OCI-LY1 (cell line): Measurements from ENCODE around the gene CMTM5.

Source experiments
- H2AFZ ChIP-seq: fragments of 200-600 bp; sonication (generic), shearing (Covaris generic); 2 replicates; pipeline ENCODE4 v1.6.0; 2014; ENCODE audit warnings: antibody characterized with exemption, mild to moderate bottlenecking, low read length
- H3F3A ChIP-seq: fragments of 200-600 bp; sonication (generic), shearing (Covaris generic); 2 replicates; pipeline ENCODE4 v1.6.0; 2014; ENCODE audit warnings: mild to moderate bottlenecking, antibody characterized with exemption, low read length, moderate library complexity; ENCODE audit not compliant: insufficient read depth
- H3K27ac ChIP-seq: fragments of 200-600 bp; sonication (generic); 2 replicates; pipeline ENCODE4 v1.5.1; 2014; ENCODE audit warnings: low read length, mixed run types, mild to moderate bottlenecking, low read depth; ENCODE audit not compliant: poor library complexity, severe bottlenecking
- H3K27me3 ChIP-seq: fragments of 200-600 bp; sonication (generic); 2 replicates; pipeline ENCODE4 v1.6.0; 2014; ENCODE audit warnings: antibody characterized with exemption, mild to moderate bottlenecking, low read length, moderate library complexity; ENCODE audit not compliant: insufficient read depth
- H3K36me3 ChIP-seq: fragments of 200-600 bp; sonication (generic); 2 replicates; pipeline ENCODE4 v1.6.1; 2014; ENCODE audit warnings: mild to moderate bottlenecking, antibody characterized with exemption, low read length, moderate library complexity, mixed read lengths; ENCODE audit not compliant: insufficient read depth
- H3K4me1 ChIP-seq: fragments of 200-600 bp; sonication (generic); 2 replicates; pipeline ENCODE4 v1.5.1; 2014; ENCODE audit warnings: mild to moderate bottlenecking, low read length, moderate library complexity; ENCODE audit not compliant: insufficient read depth, severe bottlenecking
- H3K4me2 ChIP-seq: fragments of 200-600 bp; sonication (generic), shearing (Covaris generic); 2 replicates; pipeline ENCODE4 v1.6.1; 2014; ENCODE audit warnings: low read length
- H3K4me3 ChIP-seq: fragments of 200-600 bp; sonication (generic); 2 replicates; pipeline ENCODE4 v1.5.1; 2014; ENCODE audit warnings: low read length, low read depth, mild to moderate bottlenecking, mixed read lengths; ENCODE audit not compliant: poor library complexity, severe bottlenecking
- H3K79me2 ChIP-seq: fragments of 200-600 bp; shearing (Covaris generic); 2 replicates; pipeline ENCODE4 v1.6.1; 2016; ENCODE audit warnings: mixed run types, low read length, mixed read lengths; ENCODE audit not compliant: insufficient read depth
- H3K9ac ChIP-seq: fragments of 200-600 bp; sonication (generic), shearing (Covaris generic); 2 replicates; pipeline ENCODE4 v1.6.1; 2014; ENCODE audit warnings: mild to moderate bottlenecking, low read length, mixed read lengths
- H3K9me2 ChIP-seq: fragments of 200-600 bp; sonication (generic), shearing (Covaris generic); 2 replicates; pipeline ENCODE4 v1.6.1; 2014; ENCODE audit warnings: low read depth, mild to moderate bottlenecking, low read length, mixed read lengths
- H3K9me3 ChIP-seq: fragments of 200-600 bp; shearing (Covaris generic); 2 replicates; pipeline ENCODE4 v1.6.1; 2014; ENCODE audit warnings: low read length, mixed read lengths
- H4K20me1 ChIP-seq: fragments of 200-600 bp; sonication (generic), shearing (Covaris generic); 2 replicates; pipeline ENCODE4 v1.6.0; 2016; ENCODE audit warnings: mild to moderate bottlenecking, low read length; ENCODE audit not compliant: insufficient read depth
- CTCF ChIP-seq: fragments of 200-600 bp; sonication (generic), shearing (Covaris generic); IDR thresholded peaks from 2 replicates; pipeline ENCODE4 v1.5.1; 2017; ENCODE audit warnings: mild to moderate bottlenecking, antibody characterized with exemption, low read length, moderate library complexity, mixed read lengths
- EZH2 ChIP-seq: fragments of 200-600 bp; sonication (generic), shearing (Covaris generic); IDR thresholded peaks from 2 replicates; pipeline ENCODE4 v1.8.0; 2017; ENCODE audit warnings: borderline replicate concordance, mixed run types, mild to moderate bottlenecking, antibody characterized with exemption, low read length, moderate library complexity, mixed read lengths

CMTM5 gene

GRCh38 chr14:23356662-23357061, 20.2 kb upstream of the CMTM5 start:
- no peak overlapping the region for H3K4me2 ChIP-seq
- no peaks in the 10 kb centered on the region for H3K4me1 ChIP-seq
- peaks cover 5% of the 10 kb centered on the region; the same call in 1 of the 2 replicates for H3K27me3 ChIP-seq
- H3K9me3 ChIP-seq, result no peaks in the 10 kb centered on the region
- H3K36me3 ChIP-seq, result no peaks in the 10 kb centered on the region
- H2AFZ ChIP-seq, result no peak overlapping the region
- no peak for TF ChIP-seq CTCF
- no peak for TF ChIP-seq EZH2
- H3K27ac ChIP-seq, result no peak overlapping the region
- H3K4me3 ChIP-seq, result no peak overlapping the region
- H3K9ac ChIP-seq, result no peak overlapping the region
- H3F3A ChIP-seq, result no peaks in the 10 kb centered on the region
- H3K9me2 ChIP-seq, result no peaks in the 10 kb centered on the region
- no peaks in the 10 kb centered on the region for H4K20me1 ChIP-seq
- no peaks in the 10 kb centered on the region for H3K79me2 ChIP-seq

GRCh38 chr14:23357261-23357660, 19.6 kb upstream of the CMTM5 start:
- Histone ChIP-seq H3K9me3 (no peaks in the 10 kb centered on the region), H3K9ac (no peak overlapping the region), H3K27ac (no peak overlapping the region), H3K4me1 (no peaks in the 10 kb centered on the region), H4K20me1 (no peaks in the 10 kb centered on the region), H3K4me2 (no peak overlapping the region), H2AFZ (no peak overlapping the region), H3K9me2 (no peaks in the 10 kb centered on the region), H3K36me3 (no peaks in the 10 kb centered on the region), H3K79me2 (no peaks in the 10 kb centered on the region), H3F3A (no peaks in the 10 kb centered on the region), H3K27me3 (peaks cover 5% of the 10 kb centered on the region; the same call in 1 of the 2 replicates), H3K4me3 (no peak overlapping the region)
- no peak for TF ChIP-seq EZH2
- TF ChIP-seq CTCF, result no peak

GRCh38 chr14:23358042-23358441, 18.8 kb upstream of the CMTM5 start:
- H3K27me3 ChIP-seq, result peaks cover 5% of the 10 kb centered on the region; the same call in 1 of the 2 replicates

More at GRCh38 chr14:23358042-23358441, 18.8 kb upstream of the CMTM5 start:
- H3K4me2 ChIP-seq, result no peak overlapping the region
- no peaks in the 10 kb centered on the region for H3K79me2 ChIP-seq
- no peaks in the 10 kb centered on the region for H3K4me1 ChIP-seq
- no peak overlapping the region for H3K4me3 ChIP-seq
- no peaks in the 10 kb centered on the region for H3F3A ChIP-seq
- no peak overlapping the region for H3K27ac ChIP-seq
- no peaks in the 10 kb centered on the region for H3K9me2 ChIP-seq
- H3K9ac ChIP-seq, result no peak overlapping the region
- no peak for TF ChIP-seq EZH2
- TF ChIP-seq CTCF, result no peak
- H2AFZ ChIP-seq, result no peak overlapping the region
- no peaks in the 10 kb centered on the region for H3K9me3 ChIP-seq
- H4K20me1 ChIP-seq, result no peaks in the 10 kb centered on the region
- H3K36me3 ChIP-seq, result no peaks in the 10 kb centered on the region
